Choroid plexus epithelial cell (primary cell): Measurements from ENCODE around the gene TMOD1.
"Not testable (repeated sequence)": the region's sequence is repeated elsewhere in the genome, so short reads cannot be mapped to it uniquely, and the experiment has no call there.

Experiments
- DNase-seq: peaks from one replicate; pipeline ENCODE4 v3.0.0-alpha.2; 2010; ENCODE audit warnings: low read depth
- H3K4me3 ChIP-seq: 2 replicates; pipeline ENCODE4 v1.5.1; 2011; ENCODE audit warnings: low read depth, mild to moderate bottlenecking, control low read depth, low read length, moderate library complexity
- TF ChIP-seq, protein P1 (sequence below): conservative IDR thresholded peaks from 2 replicates; pipeline ENCODE4 v1.5.1; 2011; ENCODE audit warnings: low read depth, mild to moderate bottlenecking, control low read depth, inconsistent platforms, low read length, moderate library complexity

Gene TMOD1

DNA sequence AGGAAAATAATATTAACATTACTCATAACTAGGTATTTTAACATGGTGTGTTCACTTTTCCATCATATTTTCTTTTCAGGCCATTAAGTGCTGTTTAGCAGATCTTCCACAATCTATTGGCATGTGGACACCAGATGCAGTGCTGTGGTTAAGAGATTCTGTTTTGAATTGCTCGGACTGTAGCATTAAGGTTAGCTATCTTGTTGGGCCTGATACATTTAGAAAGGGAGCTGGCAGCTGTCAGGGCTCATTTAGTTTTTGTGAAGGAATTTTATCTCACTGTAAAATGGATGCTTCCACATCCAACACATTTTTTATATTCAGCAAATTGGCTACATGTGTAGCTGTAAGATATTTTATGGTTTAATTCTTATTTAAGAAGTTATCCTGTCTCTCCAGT is 20.7 kb upstream of the TMOD1 start:
- DNase-seq = no peak
- TF ChIP-seq, protein P1, sequence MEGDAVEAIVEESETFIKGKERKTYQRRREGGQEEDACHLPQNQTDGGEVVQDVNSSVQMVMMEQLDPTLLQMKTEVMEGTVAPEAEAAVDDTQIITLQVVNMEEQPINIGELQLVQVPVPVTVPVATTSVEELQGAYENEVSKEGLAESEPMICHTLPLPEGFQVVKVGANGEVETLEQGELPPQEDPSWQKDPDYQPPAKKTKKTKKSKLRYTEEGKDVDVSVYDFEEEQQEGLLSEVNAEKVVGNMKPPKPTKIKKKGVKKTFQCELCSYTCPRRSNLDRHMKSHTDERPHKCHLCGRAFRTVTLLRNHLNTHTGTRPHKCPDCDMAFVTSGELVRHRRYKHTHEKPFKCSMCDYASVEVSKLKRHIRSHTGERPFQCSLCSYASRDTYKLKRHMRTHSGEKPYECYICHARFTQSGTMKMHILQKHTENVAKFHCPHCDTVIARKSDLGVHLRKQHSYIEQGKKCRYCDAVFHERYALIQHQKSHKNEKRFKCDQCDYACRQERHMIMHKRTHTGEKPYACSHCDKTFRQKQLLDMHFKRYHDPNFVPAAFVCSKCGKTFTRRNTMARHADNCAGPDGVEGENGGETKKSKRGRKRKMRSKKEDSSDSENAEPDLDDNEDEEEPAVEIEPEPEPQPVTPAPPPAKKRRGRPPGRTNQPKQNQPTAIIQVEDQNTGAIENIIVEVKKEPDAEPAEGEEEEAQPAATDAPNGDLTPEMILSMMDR = no peak

GRCh38 chr9:97484134-97484533 is 17.3 kb upstream of the TMOD1 start:
- DNase-seq = no peak
- TF ChIP-seq, protein P1 = no peak
- no peak overlapping the region for H3K4me3 ChIP-seq

More for the DNA sequence above, 20.7 kb upstream of the TMOD1 start:
- no peak overlapping the region for H3K4me3 ChIP-seq

DNA sequence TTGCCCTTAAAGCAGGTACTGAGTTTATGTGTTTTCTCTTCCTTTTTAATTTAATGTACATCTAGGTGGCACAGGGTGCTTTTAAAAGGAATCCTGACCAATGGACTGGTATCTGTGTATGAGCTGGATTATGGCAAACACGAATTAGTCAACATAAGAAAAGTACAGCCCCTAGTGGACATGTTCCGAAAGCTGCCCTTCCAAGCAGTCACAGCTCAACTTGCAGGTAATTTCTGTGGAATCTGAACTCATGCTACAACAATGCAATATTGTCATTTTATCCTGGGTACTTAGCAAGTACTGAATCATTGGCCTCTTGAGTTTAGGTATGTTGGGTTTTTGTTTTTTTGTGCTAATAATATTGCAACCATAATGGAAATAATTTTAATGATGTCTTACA is 14.4 kb upstream of the TMOD1 start:
- TF ChIP-seq, protein P1 = peak; percentile 65
- peak; percentile 50 for DNase-seq
- H3K4me3 ChIP-seq = no peak overlapping the region

- TF ChIP-seq, protein P1 = no peak
- H3K4me3 ChIP-seq = no peak overlapping the region
- DNase-seq = no peak
Measured at GRCh38 chr9:97487861-97488260, 13.6 kb upstream of the TMOD1 start.

- TF ChIP-seq, protein P1 = no peak
- no peak for DNase-seq
- H3K4me3 ChIP-seq = no peak overlapping the region
Measured at GRCh38 chr9:97491216-97491999, 10.1 kb upstream of the TMOD1 start.

- H3K4me3 ChIP-seq, DNase-seq: not testable (repeated sequence)
Measured at GRCh38 chr9:97497558-97498375, 3.7 kb upstream of the TMOD1 start.

DNA sequence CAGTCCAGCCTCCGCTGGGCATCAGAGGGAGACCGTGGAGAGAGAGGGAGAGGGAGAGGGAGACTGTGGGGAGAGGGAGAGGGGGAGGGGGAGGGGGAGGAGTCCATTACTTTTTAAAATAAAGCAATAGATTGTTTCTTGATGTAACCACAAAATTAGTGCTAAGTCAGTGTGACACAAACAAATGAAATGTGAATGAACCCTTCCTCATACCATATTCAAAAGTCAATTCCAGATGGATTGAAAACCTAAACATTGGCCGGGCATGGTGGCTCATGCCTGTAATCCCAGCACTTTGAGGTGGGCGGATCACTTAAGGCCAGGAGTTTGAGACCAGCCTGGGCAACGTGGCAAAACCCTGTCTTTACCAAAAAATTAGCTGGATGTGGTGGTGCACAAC is 2.6 kb upstream of the TMOD1 start:
- DNase-seq = not testable (repeated sequence)

GRCh38 chr9:97500263-97500662 is 1.2 kb upstream of the TMOD1 start:
- TF ChIP-seq, protein P1 = no peak
- no peak overlapping the region for H3K4me3 ChIP-seq
- no peak for DNase-seq

More for the DNA sequence above, 2.6 kb upstream of the TMOD1 start:
- not testable (repeated sequence) for H3K4me3 ChIP-seq
